K562 (cell line): ENCODE data around the gene MAGED1. TPM values are rescaled to one million over a fixed set of nuclear protein-coding genes. Genes with fewer than 3 reads are reported as not detected.

Experiments used
- ATAC-seq: fragments of 200-7000 bp; cut with Tn5 transposase; 3 replicates; pipeline ENCODE4 v1.9.1; 2020; ENCODE audit warnings: moderate library complexity
- BruUV-seq: library from RNA; stranded (reverse); fragments of 400-500 nt; replicated peaks from 2 replicates; lab custom pipeline; 2021; lab: Mats Ljungman, UMichigan
- CTCF ChIA-PET: fragments of 300-600 bp; formaldehyde crosslinking; extraction: SDS; loops from one replicate; lab custom pipeline; 2021; ENCODE audit warnings: low intra/inter-chr PET ratio; lab: Yijun Ruan, JAX
- POLR2A ChIA-PET: fragments of 300-600, 350-650 bp; sonication (Branson Sonifier 250); formaldehyde crosslinking; extraction: SDS; loops from one replicate; lab custom pipeline; 2021; ENCODE audit warnings: antibody characterized with exemption, inconsistent platforms; lab: Yijun Ruan, JAX
- DNase-seq, 4 experiments: peaks; one replicate each; pipeline versions ENCODE4 v3.0.0 to v3.0.0-alpha.2; 2011 to 2018; ENCODE audit warnings: low spot score in 3 of 4, mixed read lengths in 3 of 4; ENCODE audit errors: extremely low read depth in 1 of 4
- FAIRE-seq: peaks from 2 replicates; lab custom pipeline; 2011; peaks lifted over from hg19 to GRCh38; lab: Jason Lieb, UNC
- H2AFZ ChIP-seq: 2 replicates; pipeline ENCODE4 v1.6.0; 2011; ENCODE audit warnings: low read depth, low read length, control low read depth, inconsistent platforms
- H3K27ac ChIP-seq: fragments of 200-600 bp; 3 replicates; pipeline ENCODE4 v1.8.0; 2011; ENCODE audit warnings: low read depth, mild to moderate bottlenecking, control low read depth, inconsistent platforms, low read length, moderate library complexity, mixed read lengths; ENCODE audit errors: extremely low read depth
- H3K27me3 ChIP-seq, 2 experiments: fragments of 300-600 bp in 1 of 2; 2 replicates in 1 of 2; 3 replicates in 1 of 2; pipeline versions ENCODE4 v1.6.0 to v1.8.0; 2011; ENCODE audit warnings: inconsistent platforms in 2 of 2, low read length in 2 of 2, mild to moderate bottlenecking in 1 of 2, mixed read lengths in 1 of 2, moderate library complexity in 1 of 2; ENCODE audit not compliant: control insufficient read depth in 2 of 2, insufficient read depth in 2 of 2
- H3K36me3 ChIP-seq: fragments of 300-600 bp; 3 replicates; pipeline ENCODE4 v1.8.0; 2011; ENCODE audit warnings: mild to moderate bottlenecking, low read length, inconsistent platforms; ENCODE audit not compliant: control insufficient read depth, insufficient read depth
- H3K4me1 ChIP-seq, 2 experiments: fragments of 200-600 bp in 1 of 2; replicated peaks in 1 of 2; 2 replicates in 1 of 2; 3 replicates in 1 of 2; pipeline versions ENCODE4 v1.5.1 to v1.8.0; 2011; ENCODE audit warnings: inconsistent platforms in 2 of 2, low read length in 2 of 2, mild to moderate bottlenecking in 1 of 2, mixed read lengths in 1 of 2, moderate library complexity in 1 of 2; ENCODE audit not compliant: control insufficient read depth in 2 of 2, insufficient read depth in 2 of 2
- H3K4me2 ChIP-seq: 2 replicates; pipeline ENCODE4 v1.6.1; 2011; ENCODE audit warnings: low read length, control low read depth, inconsistent platforms, mixed read lengths; ENCODE audit not compliant: insufficient read depth
- H3K4me3 ChIP-seq: fragments of 200-600 bp; sonication (generic), shearing (Covaris generic); 2 replicates; pipeline ENCODE4 v1.5.1; 2016; ENCODE audit warnings: control low read depth, inconsistent platforms
- H3K79me2 ChIP-seq: fragments of 200-600 bp; 3 replicates; pipeline ENCODE4 v1.8.0; 2011; ENCODE audit warnings: low read length, inconsistent platforms; ENCODE audit not compliant: control insufficient read depth, insufficient read depth
- H3K9ac ChIP-seq, 2 experiments: 2 replicates each; pipeline versions ENCODE4 v1.6.0 to v1.6.1; 2011; ENCODE audit warnings: low read depth in 2 of 2, low read length in 2 of 2, control low read depth in 1 of 2, inconsistent platforms in 1 of 2, mild to moderate bottlenecking in 1 of 2, mixed read lengths in 1 of 2; ENCODE audit not compliant: insufficient read depth in 1 of 2
- H3K9me1 ChIP-seq: one replicate; pipeline ENCODE4 v1.6.0; 2011; ENCODE audit warnings: inconsistent platforms, mild to moderate bottlenecking, low read length, moderate library complexity; ENCODE audit not compliant: control insufficient read depth, insufficient read depth
- H3K9me3 ChIP-seq: replicated peaks from 2 replicates; pipeline ENCODE4 v1.5.1; 2011; ENCODE audit warnings: low read depth, low read length, inconsistent platforms; ENCODE audit not compliant: control insufficient read depth, insufficient read depth
- H4K20me1 ChIP-seq: replicated peaks from 2 replicates; pipeline ENCODE4 v1.6.1; 2011; ENCODE audit warnings: low read length, inconsistent platforms, mixed read lengths; ENCODE audit not compliant: control insufficient read depth, insufficient read depth
- BRCA1 ChIP-seq, 2 experiments: fragments of 450-650 bp in 1 of 2; sonication (generic) in 1 of 2; formaldehyde crosslinking in 1 of 2; IDR thresholded peaks; 2 replicates each; pipeline versions ENCODE4 v1.5.0 to v1.6.1; 2017 to 2020; ENCODE audit warnings: mild to moderate bottlenecking in 1 of 2, missing genetic modification reagents in 1 of 2
- DNMT1 ChIP-seq: fragments of 450-650 bp; IDR thresholded peaks from 2 replicates; pipeline ENCODE4 v1.6.1; 2016; ENCODE audit warnings: antibody characterized with exemption, mild to moderate bottlenecking
- E2F3 ChIP-seq: fragments of 250-450 bp; sonication (Bioruptor Pico); IDR thresholded peaks from 2 replicates; pipeline ENCODE4 v1.4.0; 2020; ENCODE audit warnings: mild to moderate bottlenecking
- KLF10 ChIP-seq: fragments of 250-450 bp; sonication (Bioruptor Pico); IDR thresholded peaks from 2 replicates; pipeline ENCODE4 v1.6.1; 2021; ENCODE audit warnings: matching md5 sums
- KLF13 ChIP-seq: fragments of 450-650 bp; IDR thresholded peaks from 2 replicates; pipeline ENCODE4 v1.6.1; 2016; ENCODE audit warnings: missing genetic modification characterization, low read depth, mild to moderate bottlenecking, missing compliant biosample characterization, moderate library complexity, borderline replicate concordance
- MGA ChIP-seq: fragments of 450-650 bp; IDR thresholded peaks from 2 replicates; pipeline ENCODE4 v1.6.1; 2016; ENCODE audit warnings: mild to moderate bottlenecking, moderate library complexity
- NFXL1 ChIP-seq: fragments of 450-650 bp; formaldehyde crosslinking; IDR thresholded peaks from 2 replicates; pipeline ENCODE4 v1.4.0; 2021; ENCODE audit warnings: mild to moderate bottlenecking
- NONO ChIP-seq, 2 experiments: fragments of 200-400 bp in 1 of 2; fragments of 450-650 bp in 1 of 2; formaldehyde crosslinking in 1 of 2; IDR thresholded peaks; 2 replicates each; pipeline ENCODE4 v1.6.1; 2017; ENCODE audit warnings: low read depth in 2 of 2, mild to moderate bottlenecking in 2 of 2, moderate library complexity in 2 of 2, low read length in 1 of 2
- SMC3 ChIP-seq: conservative IDR thresholded peaks from 2 replicates; pipeline ENCODE4 v1.6.1; 2011; ENCODE audit warnings: low read depth, low read length, improper control_type of control experiment; ENCODE audit not compliant: insufficient read depth
- TAF1 ChIP-seq: IDR thresholded peaks from 2 replicates; pipeline ENCODE4 v1.6.1; 2011; ENCODE audit warnings: mild to moderate bottlenecking, low read length, moderate library complexity; ENCODE audit not compliant: insufficient read depth, control insufficient read depth, severe bottlenecking; ENCODE audit errors: extremely low read depth
- WHSC1 ChIP-seq: IDR thresholded peaks from one replicate; pipeline ENCODE4 v1.6.1; 2012; ENCODE audit warnings: low read length, control low read depth, inconsistent platforms
- ZBTB17 ChIP-seq: fragments of 450-650 bp; formaldehyde crosslinking; IDR thresholded peaks from 2 replicates; pipeline ENCODE4 v1.4.0; 2020; ENCODE audit warnings: mild to moderate bottlenecking
- ZNF354B ChIP-seq: fragments of 250-450 bp; sonication (Bioruptor Pico); IDR thresholded peaks from 2 replicates; pipeline ENCODE4 v1.4.0; 2020
- WGBS: fragments of 100-300 bp; shearing (Covaris generic); methylation state at CpG from one replicate; pipeline ENCODE4 v1.1.6; 2016; ENCODE audit warnings: low coverage, mixed read lengths; ENCODE audit not compliant: insufficient coverage; ENCODE audit errors: missing lambda C conversion rate; 5-methylcytosine and 5-hydroxymethylcytosine counted together
- in situ Hi-C: fragments of 300-500 bp; cut with MboI; formaldehyde crosslinking; loops from 4 replicates; pipeline ENCODE4 v1.15.0; 2018; ENCODE audit warnings: inconsistent platforms, mixed read lengths
- intact Hi-C: fragments of 100-400 bp; cut with micrococcal nuclease; formaldehyde crosslinking; loops from 2 replicates; pipeline ENCODE4 v1.14.2; 2022
- polyA plus RNA-seq, 8 experiments: library from polyadenylated mRNA; depleted of rRNA in 4 of 8; stranded (reverse) in 5 of 8; unstranded in 3 of 8; fragments of >200 nt; fragmentation: Nextera tagmentation in 2 of 8; fragmentation: Illumina TruSeq in 1 of 8; extraction: Ambion mirVana in 2 of 8; extraction: Trizol in 1 of 8; gene quantifications; 2 replicates each; pipeline versions ENCODE4 v1.2.1 to v1.2.3, GENCODE V29; 2011 to 2014; ENCODE audit warnings: inconsistent platforms in 1 of 8, missing spikeins in 1 of 8
- total RNA-seq, 7 experiments: library from RNA; depleted of rRNA in 6 of 7; stranded (reverse); fragments of >200 nt in 6 of 7; fragmentation: Illumina TruSeq in 2 of 7; extraction: Trizol in 2 of 7; gene quantifications; 2 replicates each; pipeline versions ENCODE4 v1.2.1 to v1.2.3, GENCODE V29; 2011 to 2021; ENCODE audit warnings: low replicate concordance in 1 of 7

The MAGED1 gene
- total and polyA plus RNA-seq, 9 of the 15 experiments (the other 6 are each of a cell fraction or from before 2014, with no cell fraction given): 5.7 to 41.2 (median 12.7) TPM

GRCh38 chrX:51853251-51853650 is 40.2 kb upstream of the MAGED1 start:
- Histone ChIP-seq H3K9ac (no peak overlapping the region), H3K27ac (no peak overlapping the region), H3K4me3 (no peak overlapping the region), H4K20me1 (no peaks in the 10 kb centered on the region), H3K79me2 (no peaks in the 10 kb centered on the region), H3K36me3 (no peaks in the 10 kb centered on the region), H3K4me2 (no peak overlapping the region), H3K9me3 (no peaks in the 10 kb centered on the region), H3K9me1 (no peaks in the 10 kb centered on the region), H3K4me1 (no peaks in the 10 kb centered on the region; a peak in 1 of 5 replicates), H2AFZ (no peak overlapping the region), H3K27me3 (no peaks in the 10 kb centered on the region)
- CTCF ChIA-PET: no interaction called here
- no peak for ATAC-seq
- in situ Hi-C loops (no loop called here), intact Hi-C loops (no loop called here)
- no peak for FAIRE-seq
- BruUV-seq: no TSS peak
- WGBS: 0% methylated on average over 1 of the region's 1 CpG
- no peak for DNase-seq
- POLR2A ChIA-PET: no interaction called here
- no peak for TF ChIP-seq ZBTB17
- no peak for TF ChIP-seq WHSC1
- TF ChIP-seq NFXL1 (CRISPR knock-in tag): no peak
- no peak for TF ChIP-seq TAF1
- TF ChIP-seq DNMT1: no peak
- TF ChIP-seq NONO (IDR thresholded peaks at IDR 0.05; ENCODE audit: low read depth in 2 of 2, low read length in 1 of 2): no peak
- no peak for TF ChIP-seq MGA
- TF ChIP-seq SMC3: no peak
- no peak for TF ChIP-seq E2F3 (CRISPR knock-in tag)
- no peak for TF ChIP-seq BRCA1 (IDR thresholded peaks at IDR 0.05)
- TF ChIP-seq BRCA1 (CRISPR knock-in tag; IDR thresholded peaks at IDR 0.05): no peak
- no peak for TF ChIP-seq KLF13 (tag)
- TF ChIP-seq ZNF354B: no peak
- TF ChIP-seq KLF10 (CRISPR knock-in tag): no peak
